ENCODE measurements around the gene RDX.
"Not testable (repeated sequence)": the region's sequence is repeated elsewhere in the genome, so short reads cannot be mapped to it uniquely, and the experiment has no call there.

RDX gene

GRCh38 chr11:110200241-110200640 is 96.2 kb downstream of the RDX start:
- DNase-seq (ENCODE audit: low spot score) = no peak

- no peak for DNase-seq (ENCODE audit: low spot score)
Measured at GRCh38 chr11:110199184-110199981, 97.0 kb downstream of the RDX start.

- DNase-seq (ENCODE audit: low spot score) = no peak
Measured at GRCh38 chr11:110198031-110198729, 98.2 kb downstream of the RDX start.

- DNase-seq (ENCODE audit: low spot score) = no peak
Measured at GRCh38 chr11:110196884-110197420, 99.5 kb downstream of the RDX start.

GRCh38 chr11:110196241-110196754 is 100.1 kb downstream of the RDX start:
- DNase-seq (ENCODE audit: low spot score) = no peak

- DNase-seq (ENCODE audit: low spot score) = not testable (repeated sequence)
Measured at GRCh38 chr11:110194211-110194766, 102.1 kb downstream of the RDX start.

- not testable (repeated sequence) for DNase-seq (ENCODE audit: low spot score)
Measured at GRCh38 chr11:110192604-110193282, 103.7 kb downstream of the RDX start.

GRCh38 chr11:110190885-110191284 is 105.5 kb downstream of the RDX start:
- DNase-seq (ENCODE audit: low spot score) = no peak

- no peak for DNase-seq (ENCODE audit: low spot score)
Measured at GRCh38 chr11:110187731-110188130, 108.7 kb downstream of the RDX start.

- DNase-seq (ENCODE audit: low spot score) = no peak
Measured at GRCh38 chr11:110186867-110187266, 109.5 kb downstream of the RDX start.

GRCh38 chr11:110186456-110186855 is 110.0 kb downstream of the RDX start:
- DNase-seq (ENCODE audit: low spot score) = no peak

GRCh38 chr11:110185599-110185998 is 110.8 kb downstream of the RDX start:
- no peak for DNase-seq (ENCODE audit: low spot score)

- DNase-seq (ENCODE audit: low spot score) = no peak
Measured at GRCh38 chr11:110185121-110185591, 111.3 kb downstream of the RDX start.

GRCh38 chr11:110184456-110184855 is 112.0 kb downstream of the RDX start:
- DNase-seq (ENCODE audit: low spot score) = no peak

- DNase-seq (ENCODE audit: low spot score) = no peak
Measured at GRCh38 chr11:110182886-110183285, 113.5 kb downstream of the RDX start.

GRCh38 chr11:110179064-110179463 is 117.3 kb downstream of the RDX start:
- no peak for DNase-seq (ENCODE audit: low spot score)

- no peak for DNase-seq (ENCODE audit: low spot score)
Measured at GRCh38 chr11:110177086-110177456, 119.3 kb downstream of the RDX start.

GRCh38 chr11:110176366-110177085 is 119.9 kb downstream of the RDX start:
- DNase-seq (ENCODE audit: low spot score) = no peak

- DNase-seq (ENCODE audit: low spot score) = no peak
Measured at GRCh38 chr11:110174645-110175310, 121.6 kb downstream of the RDX start.

GRCh38 chr11:110173811-110174644 is 122.4 kb downstream of the RDX start:
- peak; percentile 30 for DNase-seq (ENCODE audit: low spot score)
